ENCODE results near the gene MICU1. TPM values are rescaled to one million over a fixed set of nuclear protein-coding genes. Genes with fewer than 3 reads are reported as not detected.
A peak's percentile ranks its signal among the peaks of the same experiment; 100 is the strongest.

Gene MICU1
- total RNA-seq, 1 experiment from 2014 or later: 46.9 TPM

DNA sequence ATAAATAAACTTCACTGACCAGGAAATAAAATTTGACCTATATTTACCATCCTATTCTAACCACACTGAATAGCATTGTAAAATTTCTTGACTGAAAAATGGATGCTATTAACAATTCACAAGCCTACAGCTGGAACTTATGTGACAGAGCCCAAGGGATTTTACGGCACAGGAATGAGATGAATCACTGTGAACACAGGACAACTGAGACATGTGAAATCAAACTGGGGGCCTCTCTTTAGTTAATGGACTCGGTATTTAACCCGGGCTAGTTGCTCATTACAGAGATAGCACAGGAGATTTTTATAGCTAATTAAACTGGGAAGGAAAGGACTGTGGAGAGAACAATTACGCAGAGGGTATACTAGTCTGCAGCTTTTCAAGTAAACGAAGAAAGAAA lies 100.6 kb downstream of the MICU1 start:
- Histone ChIP-seq H3K36me3 (ENCODE audit: control insufficient read depth, insufficient read depth, low read length) (no peaks in the 10 kb centered on the region), H3K27me3 (ENCODE audit: control insufficient read depth, insufficient read depth, low read length) (no peaks in the 10 kb centered on the region), H3K4me1 (ENCODE audit: control insufficient read depth, insufficient read depth, low read length) (0 out of 2 replicates have a peak, but pooled peaks cover 4% of the 10 kb centered on the region), H3K4me3 (ENCODE audit: low read depth in 2 of 2, low read length in 2 of 2) (no peak overlapping the region), H3K9me3 (ENCODE audit: control insufficient read depth, insufficient read depth, low read depth, low read length) (no peaks in the 10 kb centered on the region), H3K27ac (ENCODE audit: low read length) (no peak overlapping the region)
- ChIA-PET CTCF (no interaction called here), POLR2A (interaction anchor here (0.6 kb wide), 1 partner anchor 76 kb away, joined by 14 read pairs; no protein-coding TSS in a partner anchor)
- intact Hi-C loops (cut with micrococcal nuclease; ENCODE audit: unreplicated experiment): no loop called here
- ATAC-seq: 0 out of 2 replicates have a peak, but pooled peaks have one; percentile 21
- no peak for DNase-seq (ENCODE audit: low read depth, low spot score)
- no TSS peak for BruUV-seq (replicated peaks)
- TF ChIP-seq, protein P1, sequence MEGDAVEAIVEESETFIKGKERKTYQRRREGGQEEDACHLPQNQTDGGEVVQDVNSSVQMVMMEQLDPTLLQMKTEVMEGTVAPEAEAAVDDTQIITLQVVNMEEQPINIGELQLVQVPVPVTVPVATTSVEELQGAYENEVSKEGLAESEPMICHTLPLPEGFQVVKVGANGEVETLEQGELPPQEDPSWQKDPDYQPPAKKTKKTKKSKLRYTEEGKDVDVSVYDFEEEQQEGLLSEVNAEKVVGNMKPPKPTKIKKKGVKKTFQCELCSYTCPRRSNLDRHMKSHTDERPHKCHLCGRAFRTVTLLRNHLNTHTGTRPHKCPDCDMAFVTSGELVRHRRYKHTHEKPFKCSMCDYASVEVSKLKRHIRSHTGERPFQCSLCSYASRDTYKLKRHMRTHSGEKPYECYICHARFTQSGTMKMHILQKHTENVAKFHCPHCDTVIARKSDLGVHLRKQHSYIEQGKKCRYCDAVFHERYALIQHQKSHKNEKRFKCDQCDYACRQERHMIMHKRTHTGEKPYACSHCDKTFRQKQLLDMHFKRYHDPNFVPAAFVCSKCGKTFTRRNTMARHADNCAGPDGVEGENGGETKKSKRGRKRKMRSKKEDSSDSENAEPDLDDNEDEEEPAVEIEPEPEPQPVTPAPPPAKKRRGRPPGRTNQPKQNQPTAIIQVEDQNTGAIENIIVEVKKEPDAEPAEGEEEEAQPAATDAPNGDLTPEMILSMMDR (IDR thresholded peaks at IDR 0.05): no peak
- TF ChIP-seq REST (IDR thresholded peaks at IDR 0.05; ENCODE audit: insufficient read depth in 1 of 2, low read depth in 2 of 2, low read length in 1 of 2): no peak
- no peak for TF ChIP-seq POLR2AphosphoS5 (IDR thresholded peaks at IDR 0.05; ENCODE audit: low read depth, low read length)
- no peak for TF ChIP-seq SIN3A (IDR thresholded peaks at IDR 0.05; ENCODE audit: borderline replicate concordance, insufficient read depth, low read depth, low read length)
- TF ChIP-seq TCF7L2 (IDR thresholded peaks at IDR 0.05; ENCODE audit: low read depth, low read length): no peak
- in situ Hi-C loops (cut with HindIII; ENCODE audit: low pct_unique_long_range_greater_than_20kb, low sequenced_read_pairs): no loop called here

GRCh38 chr10:72524489-72524888 lies 101.4 kb downstream of the MICU1 start:
- in situ Hi-C loops (cut with HindIII; ENCODE audit: low pct_unique_long_range_greater_than_20kb, low sequenced_read_pairs) (no loop called here), intact Hi-C loops (cut with micrococcal nuclease; ENCODE audit: unreplicated experiment) (no loop called here)
- Histone ChIP-seq H3K36me3 (ENCODE audit: control insufficient read depth, insufficient read depth, low read length) (no peaks in the 10 kb centered on the region), H3K27me3 (ENCODE audit: control insufficient read depth, insufficient read depth, low read length) (no peaks in the 10 kb centered on the region), H3K4me1 (ENCODE audit: control insufficient read depth, insufficient read depth, low read length) (0 out of 2 replicates have a peak, but pooled peaks cover 4% of the 10 kb centered on the region), H3K9me3 (ENCODE audit: control insufficient read depth, insufficient read depth, low read depth, low read length) (no peaks in the 10 kb centered on the region), H3K27ac (ENCODE audit: low read length) (no peak overlapping the region), H3K4me3 (ENCODE audit: low read depth in 2 of 2, low read length in 2 of 2) (no peak overlapping the region)
- ChIA-PET CTCF (no interaction called here), POLR2A (no interaction called here)
- TF ChIP-seq POLR2AphosphoS5 (IDR thresholded peaks at IDR 0.05; ENCODE audit: low read depth, low read length) (no peak), REST (IDR thresholded peaks at IDR 0.05; ENCODE audit: insufficient read depth in 1 of 2, low read depth in 2 of 2, low read length in 1 of 2) (no peak), SIN3A (IDR thresholded peaks at IDR 0.05; ENCODE audit: borderline replicate concordance, insufficient read depth, low read depth, low read length) (no peak), TCF7L2 (IDR thresholded peaks at IDR 0.05; ENCODE audit: low read depth, low read length) (no peak)
- TF ChIP-seq, protein P1 (IDR thresholded peaks at IDR 0.05): no peak
- ATAC-seq (no peak), DNase-seq (ENCODE audit: low read depth, low spot score) (no peak)
- no TSS peak for BruUV-seq (replicated peaks)
